MM.1S (cell line): ENCODE results near the gene HSBP1.

ENCODE experiments used
- DNase-seq: peaks from one replicate; pipeline ENCODE4 v3.0.0-alpha.2; 2015
- H2AFZ ChIP-seq: fragments of 300-600 bp; sonication (generic); 2 replicates; pipeline ENCODE4 v1.6.0; 2016; ENCODE audit warnings: antibody characterized with exemption, low read length
- H3F3A ChIP-seq: fragments of 300-600 bp; sonication (generic); 2 replicates; pipeline ENCODE4 v1.6.1; 2016; ENCODE audit warnings: mild to moderate bottlenecking, antibody characterized with exemption, low read length, moderate library complexity, mixed read lengths; ENCODE audit not compliant: insufficient read depth
- H3K27ac ChIP-seq: fragments of 300-600 bp; sonication (generic); 2 replicates; pipeline ENCODE4 v1.5.1; 2016; ENCODE audit warnings: mild to moderate bottlenecking, low read length
- H3K27me3 ChIP-seq: fragments of 300-600 bp; sonication (generic); replicated peaks from 2 replicates; pipeline ENCODE4 v1.6.0; 2016; ENCODE audit warnings: low read length; ENCODE audit not compliant: insufficient read depth
- H3K36me3 ChIP-seq: fragments of 300-600 bp; sonication (generic); replicated peaks from 2 replicates; pipeline ENCODE4 v1.6.1; 2016; ENCODE audit warnings: mild to moderate bottlenecking, low read length, mixed read lengths; ENCODE audit not compliant: insufficient read depth
- H3K4me1 ChIP-seq: fragments of 300-600 bp; sonication (generic); 2 replicates; pipeline ENCODE4 v1.6.1; 2016; ENCODE audit warnings: low read length, mixed read lengths
- H3K4me2 ChIP-seq: fragments of 300-600 bp; sonication (generic); 2 replicates; pipeline ENCODE4 v1.6.0; 2016; ENCODE audit warnings: low read depth, low read length
- H3K4me3 ChIP-seq: fragments of 300-600 bp; sonication (generic); 2 replicates; pipeline ENCODE4 v1.5.1; 2016; ENCODE audit warnings: low read length, mixed read lengths
- H3K79me2 ChIP-seq: fragments of 300-600 bp; sonication (generic); 2 replicates; pipeline ENCODE4 v1.6.1; 2016; ENCODE audit warnings: mixed run types, low read length, mixed read lengths
- H3K9ac ChIP-seq: fragments of 300-600 bp; sonication (generic); 2 replicates; pipeline ENCODE4 v1.6.1; 2016; ENCODE audit warnings: low read length, mixed read lengths
- H3K9me2 ChIP-seq: fragments of 300-600 bp; sonication (generic); replicated peaks from 2 replicates; pipeline ENCODE4 v1.6.1; 2016; ENCODE audit warnings: mild to moderate bottlenecking, low read length, mixed read lengths; ENCODE audit not compliant: insufficient read depth
- H3K9me3 ChIP-seq: fragments of 300-600 bp; sonication (generic); replicated peaks from 2 replicates; pipeline ENCODE4 v1.6.1; 2016; ENCODE audit warnings: mild to moderate bottlenecking, low read length, mixed read lengths; ENCODE audit not compliant: insufficient read depth
- H4K20me1 ChIP-seq: fragments of 300-600 bp; sonication (generic); 2 replicates; pipeline ENCODE4 v1.6.1; 2016; ENCODE audit warnings: mild to moderate bottlenecking, low read length, moderate library complexity, mixed read lengths; ENCODE audit not compliant: insufficient read depth
- EZH2 ChIP-seq: fragments of 300-600 bp; sonication (generic); optimal IDR thresholded peaks from 2 replicates; pipeline ENCODE3; 2017; ENCODE audit warnings: low read depth, mild to moderate bottlenecking, antibody characterized with exemption, low read length, mixed read lengths
- EZH2phosphoT487 ChIP-seq: fragments of 300-600 bp; sonication (generic); IDR thresholded peaks from 2 replicates; pipeline ENCODE4 v1.6.1; 2018; ENCODE audit warnings: antibody characterized with exemption, low read length
- TF ChIP-seq, protein P1 (sequence below): fragments of 300-600 bp; sonication (generic); IDR thresholded peaks from 2 replicates; pipeline ENCODE4 v1.5.1; 2016; ENCODE audit warnings: antibody characterized with exemption, low read length, mixed read lengths

Gene HSBP1

GRCh38 chr16:83802135-83802534, 5.6 kb upstream of the HSBP1 start:
- Histone ChIP-seq H3K9me3 (no peaks in the 10 kb centered on the region), H4K20me1 (no peaks in the 10 kb centered on the region), H3K4me2 (no peak overlapping the region), H3K27me3 (no peaks in the 10 kb centered on the region), H3K79me2 (no peaks in the 10 kb centered on the region), H3K27ac (no peak overlapping the region), H2AFZ (no peak overlapping the region), H3K4me1 (no peaks in the 10 kb centered on the region), H3K36me3 (no peaks in the 10 kb centered on the region), H3F3A (no peaks in the 10 kb centered on the region), H3K9me2 (no peaks in the 10 kb centered on the region), H3K9ac (no peak overlapping the region), H3K4me3 (no peak overlapping the region)
- TF ChIP-seq EZH2 (no peak), EZH2phosphoT487 (no peak)
- TF ChIP-seq, protein P1, sequence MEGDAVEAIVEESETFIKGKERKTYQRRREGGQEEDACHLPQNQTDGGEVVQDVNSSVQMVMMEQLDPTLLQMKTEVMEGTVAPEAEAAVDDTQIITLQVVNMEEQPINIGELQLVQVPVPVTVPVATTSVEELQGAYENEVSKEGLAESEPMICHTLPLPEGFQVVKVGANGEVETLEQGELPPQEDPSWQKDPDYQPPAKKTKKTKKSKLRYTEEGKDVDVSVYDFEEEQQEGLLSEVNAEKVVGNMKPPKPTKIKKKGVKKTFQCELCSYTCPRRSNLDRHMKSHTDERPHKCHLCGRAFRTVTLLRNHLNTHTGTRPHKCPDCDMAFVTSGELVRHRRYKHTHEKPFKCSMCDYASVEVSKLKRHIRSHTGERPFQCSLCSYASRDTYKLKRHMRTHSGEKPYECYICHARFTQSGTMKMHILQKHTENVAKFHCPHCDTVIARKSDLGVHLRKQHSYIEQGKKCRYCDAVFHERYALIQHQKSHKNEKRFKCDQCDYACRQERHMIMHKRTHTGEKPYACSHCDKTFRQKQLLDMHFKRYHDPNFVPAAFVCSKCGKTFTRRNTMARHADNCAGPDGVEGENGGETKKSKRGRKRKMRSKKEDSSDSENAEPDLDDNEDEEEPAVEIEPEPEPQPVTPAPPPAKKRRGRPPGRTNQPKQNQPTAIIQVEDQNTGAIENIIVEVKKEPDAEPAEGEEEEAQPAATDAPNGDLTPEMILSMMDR, result no peak
- DNase-seq, result no peak

GRCh38 chr16:83802554-83803205, 5.1 kb upstream of the HSBP1 start:
- no peaks in the 10 kb centered on the region for H3F3A ChIP-seq
- H3K36me3 ChIP-seq, result no peaks in the 10 kb centered on the region
- H2AFZ ChIP-seq, result no peak overlapping the region
- H3K79me2 ChIP-seq, result no peaks in the 10 kb centered on the region
- no peak overlapping the region for H3K4me3 ChIP-seq
- no peaks in the 10 kb centered on the region for H3K9me2 ChIP-seq
- DNase-seq, result no peak
- no peak overlapping the region for H3K4me2 ChIP-seq
- no peaks in the 10 kb centered on the region for H3K4me1 ChIP-seq
- no peak for TF ChIP-seq EZH2phosphoT487
- TF ChIP-seq EZH2, result no peak
- TF ChIP-seq, protein P1, result no peak
- H4K20me1 ChIP-seq, result no peaks in the 10 kb centered on the region
- H3K27ac ChIP-seq, result no peak overlapping the region
- H3K9ac ChIP-seq, result no peak overlapping the region
- no peaks in the 10 kb centered on the region for H3K27me3 ChIP-seq
- no peaks in the 10 kb centered on the region for H3K9me3 ChIP-seq

- no peaks in the 10 kb centered on the region for H3K9me2 ChIP-seq
- TF ChIP-seq EZH2, result no peak
- TF ChIP-seq EZH2phosphoT487, result no peak
- TF ChIP-seq, protein P1, result no peak
- no peaks in the 10 kb centered on the region for H3K4me1 ChIP-seq
- H3K9ac ChIP-seq, result no peak overlapping the region
- no peaks in the 10 kb centered on the region for H4K20me1 ChIP-seq
- no peaks in the 10 kb centered on the region for H3K27me3 ChIP-seq
- H3K27ac ChIP-seq, result no peak overlapping the region
- H3K36me3 ChIP-seq, result no peaks in the 10 kb centered on the region
- H2AFZ ChIP-seq, result no peak overlapping the region
- H3K4me2 ChIP-seq, result no peak overlapping the region
- H3K9me3 ChIP-seq, result no peaks in the 10 kb centered on the region
- peaks cover 7% of the 10 kb centered on the region for H3K79me2 ChIP-seq
- no peak for DNase-seq
- no peak overlapping the region for H3K4me3 ChIP-seq
- no peaks in the 10 kb centered on the region for H3F3A ChIP-seq
Measured at GRCh38 chr16:83803811-83804210, 4.0 kb upstream of the HSBP1 start.
